Measurements from ENCODE around the gene CCND1.
"Not testable (repeated sequence)": the region's sequence is repeated elsewhere in the genome, so short reads cannot be mapped to it uniquely, and the experiment has no call there.

The CCND1 gene

DNA sequence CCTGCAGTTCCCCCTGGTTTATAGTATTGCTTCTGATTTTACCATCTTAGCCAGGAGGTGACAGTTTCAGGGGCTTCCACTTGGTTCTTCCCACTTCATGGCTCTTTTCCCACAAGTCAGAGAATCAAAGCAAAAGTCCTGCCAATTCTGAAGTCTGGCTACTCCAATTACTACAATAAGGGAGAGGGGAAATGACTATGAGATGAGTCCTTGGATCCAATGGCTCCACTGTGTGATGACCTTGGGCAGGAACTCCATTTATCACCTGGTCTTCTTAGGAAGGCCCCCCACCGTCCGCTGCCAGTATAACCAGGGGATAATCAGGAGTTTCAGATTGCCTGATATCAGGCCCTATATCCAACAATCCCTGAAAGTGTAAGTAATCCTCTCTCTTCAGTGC lies 31.6 kb upstream of the CCND1 start:
- H3K27me3 Mint-ChIP-seq = peaks cover 21% of the 10 kb centered on the region
- peaks cover 6% of the 10 kb centered on the region for H3K9me3 Mint-ChIP-seq
- H3K4me3 Mint-ChIP-seq = no peak overlapping the region
- ATAC-seq (ENCODE audit: low read depth) (no peak), DNase-seq (ENCODE audit: low spot score in 2 of 2) (no peak)
- H3K36me3 Mint-ChIP-seq = peaks cover 3% of the 10 kb centered on the region
- H3K4me1 Mint-ChIP-seq = no peaks in the 10 kb centered on the region
- H3K27ac Mint-ChIP-seq = no peak overlapping the region

- H3K36me3 Mint-ChIP-seq = peaks cover 3% of the 10 kb centered on the region
Measured at GRCh38 chr11:69611548-69612526, 29.1 kb upstream of the CCND1 start.

DNA sequence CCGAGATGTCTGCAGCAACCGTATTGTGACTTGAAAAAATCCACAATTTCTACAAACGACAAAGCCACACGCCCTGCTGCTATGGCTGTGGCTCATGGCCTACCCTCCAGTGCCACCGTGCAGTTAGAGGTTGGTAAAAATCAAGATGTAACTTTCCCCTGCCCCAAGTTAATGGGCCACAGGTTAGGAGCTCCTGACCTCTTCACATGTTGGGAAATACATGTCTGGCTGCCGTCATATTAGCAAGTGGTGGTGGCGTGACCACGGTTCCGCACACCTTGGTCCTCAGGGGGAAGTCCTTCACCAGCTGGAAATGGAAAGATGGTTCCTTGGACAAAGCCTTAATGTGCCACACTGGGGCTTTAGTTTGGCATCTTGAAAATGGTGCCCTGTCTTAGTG lies 27.4 kb upstream of the CCND1 start:
- H3K36me3 Mint-ChIP-seq = peaks cover under 1% of the 10 kb centered on the region
- no peak for ATAC-seq (ENCODE audit: low read depth)
- H3K4me3 Mint-ChIP-seq = no peak overlapping the region
- no peaks in the 10 kb centered on the region for H3K4me1 Mint-ChIP-seq
- H3K9me3 Mint-ChIP-seq = peaks cover under 1% of the 10 kb centered on the region
- no peak for DNase-seq (ENCODE audit: low spot score in 2 of 2)
- H3K27ac Mint-ChIP-seq = no peak overlapping the region
- peaks cover 24% of the 10 kb centered on the region for H3K27me3 Mint-ChIP-seq

More at GRCh38 chr11:69611548-69612526, 29.1 kb upstream of the CCND1 start:
- no peak overlapping the region for H3K4me3 Mint-ChIP-seq
- no peak for ATAC-seq (ENCODE audit: low read depth)
- no peak overlapping the region for H3K27ac Mint-ChIP-seq
- peaks cover 17% of the 10 kb centered on the region for H3K27me3 Mint-ChIP-seq
- peaks cover 6% of the 10 kb centered on the region for H3K9me3 Mint-ChIP-seq
- no peak for DNase-seq (ENCODE audit: low spot score in 2 of 2)
- H3K4me1 Mint-ChIP-seq = no peaks in the 10 kb centered on the region

DNA sequence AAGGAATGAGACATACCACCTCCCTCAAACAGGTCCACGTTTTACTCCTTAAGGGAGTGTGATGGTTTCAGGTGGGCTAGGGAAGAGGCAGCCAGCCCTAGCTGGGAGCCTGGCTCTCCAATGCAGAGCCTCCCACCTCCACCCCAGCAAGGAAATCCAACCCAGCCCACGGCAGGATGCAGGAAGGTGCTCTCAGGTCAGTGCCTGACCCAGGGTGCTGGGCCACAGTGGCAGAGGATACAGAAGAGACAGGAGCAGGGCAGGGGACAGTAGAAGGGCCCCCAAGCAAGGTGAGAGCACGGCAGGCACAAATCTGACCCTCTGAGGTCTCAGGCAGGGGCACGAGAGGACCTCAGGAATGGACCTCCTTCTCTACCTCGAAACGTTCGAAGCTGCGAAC lies 26.9 kb upstream of the CCND1 start:
- Mint-ChIP-seq H3K9me3 (no peaks in the 10 kb centered on the region), H3K4me1 (no peaks in the 10 kb centered on the region), H3K4me3 (no peak overlapping the region), H3K36me3 (no peaks in the 10 kb centered on the region), H3K27ac (no peak overlapping the region), H3K27me3 (peaks cover 24% of the 10 kb centered on the region)
- DNase-seq (ENCODE audit: low spot score in 2 of 2) (no peak), ATAC-seq (ENCODE audit: low read depth) (no peak)

DNA sequence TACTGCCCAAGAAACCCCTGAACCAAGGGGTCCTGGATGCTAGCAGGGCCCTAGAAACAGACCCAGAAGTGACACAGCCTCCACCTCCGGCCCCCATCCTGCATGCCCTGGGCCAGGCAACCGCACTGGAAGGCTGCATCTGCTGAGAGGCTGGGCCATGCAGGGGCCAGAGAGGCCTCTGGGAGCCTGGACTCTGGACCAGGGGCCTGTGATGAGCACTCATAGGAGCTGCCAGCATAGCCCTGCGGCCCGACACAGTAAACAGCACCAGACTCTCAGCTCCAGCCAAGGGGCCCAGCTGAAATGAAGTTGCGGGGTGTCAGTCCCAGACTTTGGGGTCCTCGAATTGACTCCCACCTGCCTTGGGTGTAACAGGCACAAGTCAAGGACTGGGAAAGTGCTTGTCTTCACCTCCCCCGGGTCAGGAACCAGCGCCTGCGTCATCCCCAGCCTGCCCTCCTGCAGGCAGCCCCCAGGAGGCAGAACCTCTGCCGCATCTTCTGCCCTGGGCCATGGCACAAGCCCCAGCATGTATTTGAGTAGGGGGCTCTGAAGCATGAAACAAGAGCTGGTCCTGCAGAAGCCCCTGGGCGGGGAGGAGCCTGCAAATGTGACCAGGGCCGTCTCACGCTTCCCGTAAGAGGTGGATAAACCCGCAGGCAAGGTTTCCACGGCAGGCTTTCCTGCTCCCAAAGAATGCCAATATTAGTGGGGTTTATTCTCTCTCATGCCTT lies 25.2 kb upstream of the CCND1 start:
- Mint-ChIP-seq H3K36me3 (no peaks in the 10 kb centered on the region), H3K4me1 (no peaks in the 10 kb centered on the region), H3K27me3 (peaks cover 23% of the 10 kb centered on the region), H3K9me3 (no peaks in the 10 kb centered on the region), H3K27ac (no peak overlapping the region), H3K4me3 (no peak overlapping the region)
- ATAC-seq (ENCODE audit: low read depth) (no peak), DNase-seq (ENCODE audit: low spot score in 2 of 2) (no peak)

GRCh38 chr11:69617220-69617619 lies 23.7 kb upstream of the CCND1 start:
- no peak overlapping the region for H3K4me3 Mint-ChIP-seq
- no peaks in the 10 kb centered on the region for H3K36me3 Mint-ChIP-seq
- DNase-seq (ENCODE audit: low spot score in 2 of 2) (no peak), ATAC-seq (ENCODE audit: low read depth) (no peak)
- H3K4me1 Mint-ChIP-seq = no peaks in the 10 kb centered on the region
- H3K27me3 Mint-ChIP-seq = peaks cover 21% of the 10 kb centered on the region
- H3K9me3 Mint-ChIP-seq = no peaks in the 10 kb centered on the region
- no peak overlapping the region for H3K27ac Mint-ChIP-seq

DNA sequence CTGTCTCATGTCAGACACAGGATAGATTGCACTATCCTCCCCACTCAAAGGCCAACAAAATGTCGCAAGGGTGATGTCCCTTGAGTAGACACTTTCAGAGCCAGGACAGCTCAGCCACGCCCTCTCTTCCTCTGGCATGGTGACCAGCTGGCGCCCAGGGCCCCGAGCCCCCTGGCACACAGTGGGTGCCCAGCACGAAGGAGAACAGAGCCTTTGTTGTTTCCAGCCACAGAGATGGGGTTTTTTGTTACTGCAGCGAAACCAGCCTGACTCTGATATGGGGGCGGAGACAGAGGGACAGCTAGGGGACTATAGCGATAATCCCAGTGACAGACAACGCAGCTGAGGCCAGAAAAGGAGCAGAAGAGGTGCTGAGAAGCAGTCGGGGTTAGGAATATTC lies 23.3 kb upstream of the CCND1 start:
- Mint-ChIP-seq H3K4me3 (no peak overlapping the region), H3K36me3 (no peaks in the 10 kb centered on the region), H3K9me3 (no peaks in the 10 kb centered on the region), H3K27me3 (peaks cover 20% of the 10 kb centered on the region), H3K27ac (no peak overlapping the region), H3K4me1 (no peaks in the 10 kb centered on the region)
- no peak for ATAC-seq (ENCODE audit: low read depth)
- DNase-seq (ENCODE audit: low spot score in 2 of 2) = no peak

DNA sequence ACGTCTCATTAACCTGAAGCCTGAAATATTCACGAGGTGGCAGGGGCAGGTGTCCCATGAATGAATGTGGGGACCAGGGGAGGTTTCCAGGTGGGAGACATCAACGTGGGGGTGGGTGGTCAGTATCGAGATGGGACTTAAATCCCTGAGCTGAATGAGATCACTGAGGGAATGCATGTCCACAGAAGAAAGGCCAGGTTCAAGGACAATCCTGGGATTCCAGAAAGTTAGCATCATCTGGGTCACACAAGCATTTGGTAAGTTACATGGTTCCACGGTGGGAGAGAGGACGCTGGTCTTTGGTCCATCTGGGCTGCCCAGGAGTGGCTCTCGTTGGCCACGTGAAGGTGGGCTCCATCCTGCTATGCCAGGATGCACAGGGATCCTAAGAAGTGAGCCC lies 22.7 kb upstream of the CCND1 start:
- no peaks in the 10 kb centered on the region for H3K4me1 Mint-ChIP-seq
- H3K27me3 Mint-ChIP-seq = peaks cover 20% of the 10 kb centered on the region
- H3K4me3 Mint-ChIP-seq = no peak overlapping the region
- H3K9me3 Mint-ChIP-seq = no peaks in the 10 kb centered on the region
- no peak for DNase-seq (ENCODE audit: low spot score in 2 of 2)
- no peak overlapping the region for H3K27ac Mint-ChIP-seq
- ATAC-seq (ENCODE audit: low read depth) = no peak
- no peaks in the 10 kb centered on the region for H3K36me3 Mint-ChIP-seq

DNA sequence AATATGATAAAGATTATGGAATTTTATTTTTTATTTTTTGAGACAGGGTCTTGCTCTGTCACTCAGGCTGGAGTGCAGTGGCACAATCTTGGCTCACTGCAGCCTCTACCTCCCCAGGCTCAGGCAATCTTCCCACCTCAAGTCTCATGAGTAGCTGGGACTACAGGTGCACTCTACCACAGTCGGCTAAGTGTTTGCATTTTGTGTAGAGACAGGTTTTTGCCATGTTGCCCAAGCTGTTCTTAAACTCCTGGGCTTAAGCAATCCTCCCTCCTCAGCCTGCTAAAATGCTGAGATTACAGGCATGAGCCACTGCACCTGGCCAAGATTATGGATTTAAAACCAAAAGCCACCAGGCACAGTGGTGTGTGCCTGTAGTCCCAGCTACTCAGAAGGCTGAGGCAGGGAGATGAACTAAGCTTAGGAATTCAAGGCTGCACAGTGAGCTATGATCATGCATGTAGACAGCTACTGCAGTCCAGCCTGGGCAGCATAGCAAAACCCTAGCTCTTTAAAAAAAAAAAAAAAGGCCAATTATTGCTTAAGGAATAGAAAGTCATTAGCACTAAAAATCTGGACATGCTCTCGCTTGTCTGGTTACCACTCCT lies 20.2 kb upstream of the CCND1 start:
- H3K27ac Mint-ChIP-seq = no peak overlapping the region
- ATAC-seq (ENCODE audit: low read depth) = no peak

DNA sequence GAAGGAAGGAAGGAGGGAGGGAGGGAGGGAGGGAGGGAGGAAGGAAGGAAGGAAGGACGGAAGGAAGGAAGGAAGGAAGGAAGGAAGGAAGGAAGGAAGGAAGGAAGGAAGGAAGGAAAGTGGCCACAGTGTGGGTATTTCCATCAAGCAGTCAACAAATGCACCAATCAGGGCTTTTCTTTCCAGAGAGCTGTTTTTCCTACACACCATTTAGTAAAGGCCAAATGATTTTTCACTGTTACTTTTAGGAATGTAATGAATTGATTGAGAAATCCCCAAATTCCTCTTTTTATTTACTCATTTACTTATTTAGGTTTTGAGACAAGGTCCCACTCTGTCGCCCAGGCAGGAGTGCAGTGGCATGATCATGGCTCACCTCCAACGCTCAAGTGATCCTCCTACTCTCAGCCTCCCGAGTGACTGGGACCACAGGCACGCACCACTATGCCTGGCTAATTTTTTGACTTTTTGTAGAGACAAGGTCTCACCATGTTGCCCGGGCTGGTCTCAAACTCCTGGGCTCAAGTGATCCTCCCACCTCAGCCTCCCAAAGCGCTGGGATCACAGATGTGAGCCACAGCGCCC lies 18.8 kb upstream of the CCND1 start:
- DNase-seq (ENCODE audit: low spot score in 2 of 2); ATAC-seq (ENCODE audit: low read depth); H3K36me3 Mint-ChIP-seq; H3K4me1 Mint-ChIP-seq; H3K9me3 Mint-ChIP-seq; H3K4me3 Mint-ChIP-seq; H3K27ac Mint-ChIP-seq: not testable (repeated sequence)
- H3K27me3 Mint-ChIP-seq = peaks cover 15% of the 10 kb centered on the region

More for the DNA sequence above, 20.2 kb upstream of the CCND1 start:
- H3K4me3 Mint-ChIP-seq = no peak overlapping the region
- peaks cover 1% of the 10 kb centered on the region for H3K4me1 Mint-ChIP-seq
- no peaks in the 10 kb centered on the region for H3K36me3 Mint-ChIP-seq
- DNase-seq (ENCODE audit: low spot score in 2 of 2) = no peak
- peaks cover 15% of the 10 kb centered on the region for H3K27me3 Mint-ChIP-seq
- H3K9me3 Mint-ChIP-seq = no peaks in the 10 kb centered on the region

GRCh38 chr11:69624293-69624692 lies 16.7 kb upstream of the CCND1 start:
- Mint-ChIP-seq H3K9me3 (peaks cover 2% of the 10 kb centered on the region), H3K36me3 (peaks cover 4% of the 10 kb centered on the region), H3K4me1 (peaks cover 2% of the 10 kb centered on the region), H3K4me3 (no peak overlapping the region), H3K27me3 (peaks cover 14% of the 10 kb centered on the region), H3K27ac (no peak overlapping the region)
- no peak for DNase-seq (ENCODE audit: low spot score in 2 of 2)
- no peak for ATAC-seq (ENCODE audit: low read depth)

GRCh38 chr11:69625476-69625875 lies 15.5 kb upstream of the CCND1 start:
- peaks cover 6% of the 10 kb centered on the region for H3K36me3 Mint-ChIP-seq

GRCh38 chr11:69627551-69627950 lies 13.4 kb upstream of the CCND1 start:
- DNase-seq (ENCODE audit: low spot score in 2 of 2) (no peak), ATAC-seq (ENCODE audit: low read depth) (no peak)
- Mint-ChIP-seq H3K4me3 (no peak overlapping the region), H3K27ac (no peak overlapping the region), H3K36me3 (peaks cover 6% of the 10 kb centered on the region), H3K9me3 (peaks cover 6% of the 10 kb centered on the region), H3K4me1 (peaks cover 2% of the 10 kb centered on the region), H3K27me3 (peaks cover 13% of the 10 kb centered on the region)

More at GRCh38 chr11:69625476-69625875, 15.5 kb upstream of the CCND1 start:
- DNase-seq (ENCODE audit: low spot score in 2 of 2) (no peak), ATAC-seq (ENCODE audit: low read depth) (no peak)
- no peak overlapping the region for H3K27ac Mint-ChIP-seq
- peaks cover 2% of the 10 kb centered on the region for H3K4me1 Mint-ChIP-seq
- H3K4me3 Mint-ChIP-seq = no peak overlapping the region
- H3K9me3 Mint-ChIP-seq = peaks cover 6% of the 10 kb centered on the region
- H3K27me3 Mint-ChIP-seq = peaks cover 13% of the 10 kb centered on the region

GRCh38 chr11:69630017-69630416 lies 10.9 kb upstream of the CCND1 start:
- Mint-ChIP-seq H3K36me3 (peaks cover 6% of the 10 kb centered on the region), H3K4me1 (peaks cover 2% of the 10 kb centered on the region), H3K4me3 (no peak overlapping the region), H3K27me3 (peaks cover 13% of the 10 kb centered on the region), H3K9me3 (peaks cover 6% of the 10 kb centered on the region), H3K27ac (no peak overlapping the region)
- DNase-seq (ENCODE audit: low spot score in 2 of 2) = no peak
- ATAC-seq (ENCODE audit: low read depth) = no peak
